ENCODE data around the gene TPK1.

DNA sequence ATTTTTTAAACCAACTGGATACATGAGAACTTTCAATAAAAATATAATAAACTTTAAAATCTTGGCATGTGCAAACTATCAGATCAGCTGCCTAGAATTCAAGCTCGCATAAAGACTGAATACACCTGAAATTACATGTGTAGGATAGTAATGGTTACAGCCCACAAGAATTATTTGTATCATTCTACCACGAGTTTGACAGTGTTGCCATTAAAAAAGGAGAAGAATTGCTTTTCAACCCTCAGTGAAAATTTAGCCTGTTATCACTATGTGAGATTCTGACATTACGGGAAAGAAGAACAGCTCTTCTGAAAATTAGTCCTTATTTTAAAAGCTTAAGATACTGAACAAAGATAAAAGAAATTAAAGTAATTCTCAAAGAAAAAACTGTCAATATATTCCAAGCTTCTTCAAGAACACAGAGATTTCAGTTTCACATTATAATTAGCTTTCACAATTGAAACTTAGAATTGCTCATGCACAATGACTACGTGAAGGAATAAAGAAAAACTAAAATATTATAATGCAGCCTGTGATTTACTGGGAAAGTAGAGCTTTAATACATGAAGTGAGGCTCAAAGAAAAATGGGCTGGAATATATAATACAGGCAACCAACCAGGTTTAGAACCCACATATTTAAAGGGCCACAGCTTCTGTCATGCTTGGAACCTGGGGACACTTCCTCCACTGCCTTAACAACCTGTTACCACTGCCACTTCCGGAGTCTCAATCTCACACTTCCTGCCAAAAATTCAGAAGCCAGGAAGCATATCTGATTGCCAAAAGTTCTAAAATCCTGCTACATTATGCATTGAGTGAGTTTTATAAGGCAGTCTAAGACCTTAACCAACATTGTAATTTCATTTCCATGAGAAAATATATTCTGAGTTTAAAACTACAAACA, 23.2 kb downstream of the TPK1 start:
- TF ChIP-seq, protein P1, sequence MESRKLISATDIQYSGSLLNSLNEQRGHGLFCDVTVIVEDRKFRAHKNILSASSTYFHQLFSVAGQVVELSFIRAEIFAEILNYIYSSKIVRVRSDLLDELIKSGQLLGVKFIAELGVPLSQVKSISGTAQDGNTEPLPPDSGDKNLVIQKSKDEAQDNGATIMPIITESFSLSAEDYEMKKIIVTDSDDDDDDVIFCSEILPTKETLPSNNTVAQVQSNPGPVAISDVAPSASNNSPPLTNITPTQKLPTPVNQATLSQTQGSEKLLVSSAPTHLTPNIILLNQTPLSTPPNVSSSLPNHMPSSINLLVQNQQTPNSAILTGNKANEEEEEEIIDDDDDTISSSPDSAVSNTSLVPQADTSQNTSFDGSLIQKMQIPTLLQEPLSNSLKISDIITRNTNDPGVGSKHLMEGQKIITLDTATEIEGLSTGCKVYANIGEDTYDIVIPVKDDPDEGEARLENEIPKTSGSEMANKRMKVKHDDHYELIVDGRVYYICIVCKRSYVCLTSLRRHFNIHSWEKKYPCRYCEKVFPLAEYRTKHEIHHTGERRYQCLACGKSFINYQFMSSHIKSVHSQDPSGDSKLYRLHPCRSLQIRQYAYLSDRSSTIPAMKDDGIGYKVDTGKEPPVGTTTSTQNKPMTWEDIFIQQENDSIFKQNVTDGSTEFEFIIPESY (CRISPR knock-in tag; IDR thresholded peaks at IDR 0.05), result no peak
- TF ChIP-seq ZBTB21 (CRISPR knock-in tag; IDR thresholded peaks at IDR 0.05) (no peak), NCOA2 (CRISPR knock-in tag; IDR thresholded peaks at IDR 0.05) (no peak), ZFP36 (IDR thresholded peaks at IDR 0.05; ENCODE audit: borderline replicate concordance, low read depth, low read length, partially characterized antibody) (no peak), DRAP1 (CRISPR knock-in tag; IDR thresholded peaks at IDR 0.05) (no peak), HOXA3 (CRISPR knock-in tag; IDR thresholded peaks at IDR 0.05) (no peak), CEBPB (IDR thresholded peaks at IDR 0.05; ENCODE audit: borderline replicate concordance, low read depth, low read length) (no peak), PPARG (CRISPR knock-in tag; conservative IDR thresholded peaks at IDR 0.05) (no peak), CTCF (CRISPR knock-in tag; IDR thresholded peaks at IDR 0.05) (no peak)

Data from HepG2 (cell line).